ENCODE measurements around the gene CIDEB. TPM values are rescaled to one million over a fixed set of nuclear protein-coding genes. Genes with fewer than 3 reads are reported as not detected.

CIDEB gene
- total RNA-seq, 1 experiment from 2014 or later: not detected

DNA sequence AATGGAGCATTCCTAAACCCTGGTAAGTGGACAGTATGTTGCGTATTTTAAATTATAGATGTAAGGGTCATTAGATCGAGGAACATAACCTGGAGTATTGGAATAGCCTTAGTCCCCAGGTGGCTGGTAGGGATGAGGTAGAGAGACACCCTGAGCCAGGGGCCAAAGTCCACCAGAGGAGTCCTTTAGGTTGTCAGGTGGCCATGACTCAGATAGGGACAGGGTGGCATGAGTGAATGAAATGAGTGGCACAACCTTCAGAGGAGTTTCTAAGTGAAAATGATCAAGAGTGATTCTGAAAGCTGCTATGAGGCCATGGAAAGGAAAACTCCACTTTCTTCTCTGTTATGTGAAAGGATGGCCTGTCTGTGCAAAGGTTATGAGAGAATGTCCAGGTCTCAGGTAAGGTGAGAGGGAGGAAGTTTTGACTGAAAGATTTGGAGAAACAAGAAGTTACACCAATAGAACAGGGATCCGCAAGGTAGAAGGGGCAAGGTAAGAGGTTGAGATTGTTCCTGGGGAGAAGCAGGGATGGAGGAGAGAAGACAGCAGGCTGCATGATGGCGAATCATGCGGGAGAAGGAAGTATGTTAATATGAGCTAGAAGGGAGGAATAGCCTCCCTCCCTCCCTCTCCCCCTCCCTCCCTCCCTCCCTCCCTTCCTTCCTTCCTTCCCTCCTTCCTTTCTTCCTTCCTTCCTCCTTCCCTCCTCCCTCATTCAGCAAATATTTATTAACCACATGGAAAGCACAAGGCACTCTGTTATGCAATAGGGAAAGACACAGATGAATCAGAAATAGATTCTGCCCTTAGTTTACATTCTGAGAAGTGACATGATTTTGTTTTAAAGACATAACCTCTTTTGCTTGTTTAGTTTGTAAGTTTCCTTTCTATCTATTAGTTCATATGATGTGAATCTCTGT is 46.0 kb upstream of the CIDEB start:
- H3K9me3 Mint-ChIP-seq: no peaks in the 10 kb centered on the region; a peak in 1 of 5 replicates
- Histone ChIP-seq H2AK5ac (ENCODE audit: insufficient read length, low read length) (no peak overlapping the region), H2BK20ac (ENCODE audit: low read depth, low read length, poor library complexity, severe bottlenecking) (no peak overlapping the region), H3K4me2 (ENCODE audit: insufficient read depth, insufficient read length, low read length) (no peak overlapping the region), H2BK5ac (ENCODE audit: insufficient read length, low read length) (no peak overlapping the region), H4K91ac (ENCODE audit: insufficient read length, low read depth, low read length) (no peak overlapping the region), H2AFZ (ENCODE audit: low read length) (no peak overlapping the region), H3K9me3 (ENCODE audit: control insufficient read depth, low read depth, low read length) (no peaks in the 10 kb centered on the region), H3K27ac (ENCODE audit: insufficient read length, low read depth, low read length) (no peak overlapping the region), H3K56ac (ENCODE audit: insufficient read length, low read depth, low read length) (no peak overlapping the region), H3K23ac (ENCODE audit: insufficient read length, low read depth, low read length) (no peak overlapping the region), H4K5ac (ENCODE audit: insufficient read length, low read depth, low read length) (no peak overlapping the region), H4K8ac (replicated peaks; ENCODE audit: insufficient read length, low read depth, low read length) (no peak overlapping the region), H2BK120ac (ENCODE audit: low read depth, low read length, poor library complexity, severe bottlenecking) (no peak overlapping the region), H3T11ph (ENCODE audit: low read length) (no peak overlapping the region), H3K79me1 (ENCODE audit: insufficient read depth, low read depth, low read length, poor library complexity, severe bottlenecking) (no peaks in the 10 kb centered on the region), H3K9ac (ENCODE audit: extremely low read depth, insufficient read length, low read length) (no peak overlapping the region), H3K18ac (ENCODE audit: insufficient read length, low read depth, low read length) (no peak overlapping the region), H3K4ac (ENCODE audit: low read depth, low read length) (no peak overlapping the region), H3K27me3 (ENCODE audit: insufficient read depth, low read length) (no peaks in the 10 kb centered on the region; the same call in 1 of the 2 replicates), H3K4me1 (ENCODE audit: insufficient read depth, low read length) (no peaks in the 10 kb centered on the region), H2BK12ac (ENCODE audit: insufficient read length, low read depth, low read length) (no peak overlapping the region), H3K79me2 (ENCODE audit: insufficient read depth, low read length) (no peaks in the 10 kb centered on the region), H3K23me2 (ENCODE audit: insufficient read length, low read depth, low read length, poor library complexity, severe bottlenecking) (no peaks in the 10 kb centered on the region), H2BK15ac (ENCODE audit: low read depth, low read length) (no peak overlapping the region), H3K14ac (ENCODE audit: insufficient read depth, low read length) (no peak overlapping the region), H4K20me1 (ENCODE audit: control insufficient read depth, insufficient read depth, insufficient read length) (no peaks in the 10 kb centered on the region)
- TF ChIP-seq, protein P1, sequence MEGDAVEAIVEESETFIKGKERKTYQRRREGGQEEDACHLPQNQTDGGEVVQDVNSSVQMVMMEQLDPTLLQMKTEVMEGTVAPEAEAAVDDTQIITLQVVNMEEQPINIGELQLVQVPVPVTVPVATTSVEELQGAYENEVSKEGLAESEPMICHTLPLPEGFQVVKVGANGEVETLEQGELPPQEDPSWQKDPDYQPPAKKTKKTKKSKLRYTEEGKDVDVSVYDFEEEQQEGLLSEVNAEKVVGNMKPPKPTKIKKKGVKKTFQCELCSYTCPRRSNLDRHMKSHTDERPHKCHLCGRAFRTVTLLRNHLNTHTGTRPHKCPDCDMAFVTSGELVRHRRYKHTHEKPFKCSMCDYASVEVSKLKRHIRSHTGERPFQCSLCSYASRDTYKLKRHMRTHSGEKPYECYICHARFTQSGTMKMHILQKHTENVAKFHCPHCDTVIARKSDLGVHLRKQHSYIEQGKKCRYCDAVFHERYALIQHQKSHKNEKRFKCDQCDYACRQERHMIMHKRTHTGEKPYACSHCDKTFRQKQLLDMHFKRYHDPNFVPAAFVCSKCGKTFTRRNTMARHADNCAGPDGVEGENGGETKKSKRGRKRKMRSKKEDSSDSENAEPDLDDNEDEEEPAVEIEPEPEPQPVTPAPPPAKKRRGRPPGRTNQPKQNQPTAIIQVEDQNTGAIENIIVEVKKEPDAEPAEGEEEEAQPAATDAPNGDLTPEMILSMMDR (conservative IDR thresholded peaks at IDR 0.05): no peak
- H3K27me3 Mint-ChIP-seq (ENCODE audit: low read depth): peaks cover 73% of the 10 kb centered on the region
- no CpG with 5 or more reads among the region's 5 CpGs for WGBS (ENCODE audit: extremely low coverage, insufficient read length, low lambda C conversion rate)
- no peak overlapping the region for H3K4me3 Mint-ChIP-seq
- no peaks in the 10 kb centered on the region for H3K4me1 Mint-ChIP-seq
- no peaks in the 10 kb centered on the region for H3K36me3 Mint-ChIP-seq (ENCODE audit: insufficient read depth in 1 of 3, low read depth in 3 of 3)
- no peak for DNase-seq
- no peak overlapping the region for H3K27ac Mint-ChIP-seq
